Measurements from ENCODE around the gene ATXN7L1.

ATXN7L1 gene

GRCh38 chr7:105724688-105725087 lies 151.7 kb downstream of the ATXN7L1 start:
- ChIA-PET POLR2A (no interaction called here), CTCF (no interaction called here)
- no peak for DNase-seq (ENCODE audit: extremely low spot score)
- no peak for TF ChIP-seq FOXA1 (IDR thresholded peaks at IDR 0.05)
- no peak for TF ChIP-seq PKNOX1 (IDR thresholded peaks at IDR 0.05)
- no peak for TF ChIP-seq CTBP1 (IDR thresholded peaks at IDR 0.05; ENCODE audit: borderline replicate concordance)
- TF ChIP-seq LEF1 (IDR thresholded peaks at IDR 0.05; ENCODE audit: borderline replicate concordance), result no peak
- TF ChIP-seq HDGF (IDR thresholded peaks at IDR 0.05; ENCODE audit: borderline replicate concordance), result no peak
- TF ChIP-seq TARDBP (IDR thresholded peaks at IDR 0.05), result no peak
- TF ChIP-seq SP1 (IDR thresholded peaks at IDR 0.05), result no peak
- no peak for TF ChIP-seq FOXM1 (IDR thresholded peaks at IDR 0.05; ENCODE audit: borderline replicate concordance)
- TF ChIP-seq ZNF384 (IDR thresholded peaks at IDR 0.05), result no peak
- TF ChIP-seq SUZ12 (IDR thresholded peaks at IDR 0.05), result no peak
- TF ChIP-seq L3MBTL2 (conservative IDR thresholded peaks at IDR 0.05), result no peak
- no peak for TF ChIP-seq NFRKB (IDR thresholded peaks at IDR 0.05)
- no peak for TF ChIP-seq ELF4 (IDR thresholded peaks at IDR 0.05)
- TF ChIP-seq ARNT (IDR thresholded peaks at IDR 0.05), result no peak
- no peak for TF ChIP-seq BHLHE40 (IDR thresholded peaks at IDR 0.05; ENCODE audit: borderline replicate concordance)
- TF ChIP-seq FOXK2 (IDR thresholded peaks at IDR 0.05), result no peak

- POLR2A ChIA-PET, result no interaction called here
- no peak for TF ChIP-seq FOXK2 (IDR thresholded peaks at IDR 0.05)
- TF ChIP-seq ZNF384 (IDR thresholded peaks at IDR 0.05), result no peak
- CTCF ChIA-PET, result no interaction called here
- DNase-seq (ENCODE audit: extremely low spot score), result no peak
Observed at GRCh38 chr7:105723572-105723971, 152.8 kb downstream of the ATXN7L1 start.

- DNase-seq (ENCODE audit: extremely low spot score), result no peak
- CTCF ChIA-PET, result no interaction called here
- no peak for TF ChIP-seq SP1 (IDR thresholded peaks at IDR 0.05)
- TF ChIP-seq HDGF (IDR thresholded peaks at IDR 0.05; ENCODE audit: borderline replicate concordance), result no peak
- no peak for TF ChIP-seq ZNF384 (IDR thresholded peaks at IDR 0.05)
- TF ChIP-seq CTBP1 (IDR thresholded peaks at IDR 0.05; ENCODE audit: borderline replicate concordance), result no peak
- TF ChIP-seq TARDBP (IDR thresholded peaks at IDR 0.05), result no peak
- no peak for TF ChIP-seq SUZ12 (IDR thresholded peaks at IDR 0.05)
- TF ChIP-seq ELF4 (IDR thresholded peaks at IDR 0.05), result no peak
- no peak for TF ChIP-seq ARNT (IDR thresholded peaks at IDR 0.05)
- TF ChIP-seq FOXA1 (IDR thresholded peaks at IDR 0.05), result no peak
- TF ChIP-seq FOXM1 (IDR thresholded peaks at IDR 0.05; ENCODE audit: borderline replicate concordance), result no peak
- no peak for TF ChIP-seq FOXK2 (IDR thresholded peaks at IDR 0.05)
- TF ChIP-seq NFRKB (IDR thresholded peaks at IDR 0.05), result no peak
- TF ChIP-seq LEF1 (IDR thresholded peaks at IDR 0.05; ENCODE audit: borderline replicate concordance), result no peak
- TF ChIP-seq PKNOX1 (IDR thresholded peaks at IDR 0.05), result no peak
- no peak for TF ChIP-seq BHLHE40 (IDR thresholded peaks at IDR 0.05; ENCODE audit: borderline replicate concordance)
- TF ChIP-seq L3MBTL2 (conservative IDR thresholded peaks at IDR 0.05), result no peak
- POLR2A ChIA-PET, result no interaction called here
Observed at GRCh38 chr7:105721571-105722104, 154.8 kb downstream of the ATXN7L1 start.

GRCh38 chr7:105719919-105720318 lies 156.5 kb downstream of the ATXN7L1 start:
- ChIA-PET POLR2A (no interaction called here), CTCF (no interaction called here)
- DNase-seq (ENCODE audit: extremely low spot score), result no peak
- TF ChIP-seq SUZ12 (IDR thresholded peaks at IDR 0.05), result no peak
- TF ChIP-seq NFRKB (IDR thresholded peaks at IDR 0.05), result no peak
- TF ChIP-seq FOXA1 (IDR thresholded peaks at IDR 0.05), result no peak
- TF ChIP-seq BHLHE40 (IDR thresholded peaks at IDR 0.05; ENCODE audit: borderline replicate concordance), result no peak
- TF ChIP-seq SP1 (IDR thresholded peaks at IDR 0.05), result no peak
- TF ChIP-seq CTBP1 (IDR thresholded peaks at IDR 0.05; ENCODE audit: borderline replicate concordance), result no peak
- no peak for TF ChIP-seq L3MBTL2 (conservative IDR thresholded peaks at IDR 0.05)
- no peak for TF ChIP-seq TARDBP (IDR thresholded peaks at IDR 0.05)
- TF ChIP-seq ELF4 (IDR thresholded peaks at IDR 0.05), result no peak
- TF ChIP-seq ARNT (IDR thresholded peaks at IDR 0.05), result no peak
- TF ChIP-seq PKNOX1 (IDR thresholded peaks at IDR 0.05), result no peak
- no peak for TF ChIP-seq ZNF384 (IDR thresholded peaks at IDR 0.05)
- TF ChIP-seq FOXM1 (IDR thresholded peaks at IDR 0.05; ENCODE audit: borderline replicate concordance), result no peak
- TF ChIP-seq FOXK2 (IDR thresholded peaks at IDR 0.05), result no peak
- TF ChIP-seq HDGF (IDR thresholded peaks at IDR 0.05; ENCODE audit: borderline replicate concordance), result no peak

- CTCF ChIA-PET, result no interaction called here
- TF ChIP-seq LEF1 (IDR thresholded peaks at IDR 0.05; ENCODE audit: borderline replicate concordance) (no peak), SP1 (IDR thresholded peaks at IDR 0.05) (no peak), CTBP1 (IDR thresholded peaks at IDR 0.05; ENCODE audit: borderline replicate concordance) (no peak), L3MBTL2 (conservative IDR thresholded peaks at IDR 0.05) (no peak), FOXK2 (IDR thresholded peaks at IDR 0.05) (no peak), FOXM1 (IDR thresholded peaks at IDR 0.05; ENCODE audit: borderline replicate concordance) (no peak), SUZ12 (IDR thresholded peaks at IDR 0.05) (no peak), ARNT (IDR thresholded peaks at IDR 0.05) (no peak), TARDBP (IDR thresholded peaks at IDR 0.05) (no peak), BHLHE40 (IDR thresholded peaks at IDR 0.05; ENCODE audit: borderline replicate concordance) (no peak), HDGF (IDR thresholded peaks at IDR 0.05; ENCODE audit: borderline replicate concordance) (no peak)
- POLR2A ChIA-PET, result no interaction called here
- no peak for DNase-seq (ENCODE audit: extremely low spot score)
Observed at GRCh38 chr7:105719395-105719794, 157.0 kb downstream of the ATXN7L1 start.

- ChIA-PET CTCF (no interaction called here), POLR2A (no interaction called here)
- no peak for DNase-seq (ENCODE audit: extremely low spot score)
- TF ChIP-seq ELF4 (IDR thresholded peaks at IDR 0.05) (no peak), NFRKB (IDR thresholded peaks at IDR 0.05) (no peak), HDGF (IDR thresholded peaks at IDR 0.05; ENCODE audit: borderline replicate concordance) (no peak), FOXK2 (IDR thresholded peaks at IDR 0.05) (no peak), TARDBP (IDR thresholded peaks at IDR 0.05) (no peak), ARNT (IDR thresholded peaks at IDR 0.05) (no peak), BHLHE40 (IDR thresholded peaks at IDR 0.05; ENCODE audit: borderline replicate concordance) (no peak), FOXM1 (IDR thresholded peaks at IDR 0.05; ENCODE audit: borderline replicate concordance) (no peak), SUZ12 (IDR thresholded peaks at IDR 0.05) (no peak)
Observed at GRCh38 chr7:105718511-105718925, 157.9 kb downstream of the ATXN7L1 start.

All from HEK293T (cell line).